HG03066 (cell line): ENCODE data around the gene SIGLEC7.
A peak's percentile ranks its signal among the peaks of the same experiment; 100 is the strongest.

Source experiments
- ATAC-seq: cut with Tn5 transposase; IDR thresholded peaks from one replicate; pipeline ENCODE4 v1.9.1; 2021; ENCODE audit warnings: low read depth; ENCODE audit not compliant: unreplicated experiment

The SIGLEC7 gene

GRCh38 chr19:51142119-51142518 lies at the start of gene SIGLEC7:
Gene SIGLEC7, plus strand, starts transcription at chr19:51142301. Its CDS starts 69 bp downstream, at chr19:51142370.
- ATAC-seq: no peak

DNA sequence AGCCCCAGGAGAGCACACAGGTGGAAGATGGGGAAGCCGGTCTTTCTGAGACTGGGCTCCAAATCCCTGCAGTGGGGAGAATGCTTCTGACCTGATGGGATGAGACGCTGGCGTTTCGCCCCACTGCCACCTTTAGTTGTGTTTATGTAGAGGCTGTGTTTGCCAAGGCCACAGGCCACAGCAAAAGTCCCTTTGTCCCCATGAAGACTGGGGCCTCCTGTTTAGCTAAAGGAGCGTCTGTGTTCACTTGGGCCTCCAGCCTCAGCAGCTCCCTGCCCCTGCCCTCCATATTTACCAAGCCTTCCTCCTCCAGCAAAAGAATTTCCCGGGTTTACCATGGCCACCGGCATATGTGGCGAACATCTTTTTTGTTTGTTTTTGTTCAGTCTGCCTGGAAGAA lies 49.0 kb upstream of the SIGLEC7 start:
- no peak for ATAC-seq

GRCh38 chr19:51093510-51094345 lies 48.4 kb upstream of the SIGLEC7 start:
- ATAC-seq: no peak

GRCh38 chr19:51094696-51095279 lies 47.3 kb upstream of the SIGLEC7 start:
- no peak for ATAC-seq

DNA sequence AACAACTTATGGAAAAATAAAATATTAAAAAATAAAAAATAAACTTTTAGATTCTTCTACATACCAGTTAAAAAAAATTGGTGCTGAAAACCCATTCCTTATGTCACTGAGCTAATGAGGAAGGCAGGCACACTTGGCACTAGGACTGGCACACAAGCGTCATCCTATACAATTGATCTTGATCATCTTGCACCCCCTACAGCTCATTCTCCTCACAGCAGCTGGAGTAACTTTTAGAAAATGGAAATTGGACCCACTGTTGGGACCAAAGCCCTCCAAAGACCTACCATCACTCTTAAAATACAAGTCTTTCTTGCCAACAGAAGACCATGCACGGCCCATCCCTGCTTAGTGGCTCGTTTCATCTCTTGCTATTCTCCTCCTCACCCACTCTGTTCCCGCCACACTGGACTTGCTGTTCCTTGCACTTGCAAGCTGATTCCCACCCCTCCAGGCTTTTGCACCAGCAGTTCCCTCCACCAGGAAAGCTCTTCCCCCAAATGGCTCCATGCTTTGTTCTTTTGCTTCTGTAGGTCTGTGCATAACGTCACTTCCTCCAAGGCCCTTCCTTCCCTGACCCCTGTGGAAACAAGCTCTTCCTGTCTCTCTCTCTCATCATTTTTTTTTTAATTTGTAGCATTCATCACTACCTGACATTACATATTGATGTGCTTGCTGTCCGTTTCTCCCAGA lies 45.5 kb upstream of the SIGLEC7 start:
- ATAC-seq: no peak

GRCh38 chr19:51097166-51097738 lies 44.8 kb upstream of the SIGLEC7 start:
- ATAC-seq: no peak

GRCh38 chr19:51097796-51098195 lies 44.3 kb upstream of the SIGLEC7 start:
- ATAC-seq: no peak

DNA sequence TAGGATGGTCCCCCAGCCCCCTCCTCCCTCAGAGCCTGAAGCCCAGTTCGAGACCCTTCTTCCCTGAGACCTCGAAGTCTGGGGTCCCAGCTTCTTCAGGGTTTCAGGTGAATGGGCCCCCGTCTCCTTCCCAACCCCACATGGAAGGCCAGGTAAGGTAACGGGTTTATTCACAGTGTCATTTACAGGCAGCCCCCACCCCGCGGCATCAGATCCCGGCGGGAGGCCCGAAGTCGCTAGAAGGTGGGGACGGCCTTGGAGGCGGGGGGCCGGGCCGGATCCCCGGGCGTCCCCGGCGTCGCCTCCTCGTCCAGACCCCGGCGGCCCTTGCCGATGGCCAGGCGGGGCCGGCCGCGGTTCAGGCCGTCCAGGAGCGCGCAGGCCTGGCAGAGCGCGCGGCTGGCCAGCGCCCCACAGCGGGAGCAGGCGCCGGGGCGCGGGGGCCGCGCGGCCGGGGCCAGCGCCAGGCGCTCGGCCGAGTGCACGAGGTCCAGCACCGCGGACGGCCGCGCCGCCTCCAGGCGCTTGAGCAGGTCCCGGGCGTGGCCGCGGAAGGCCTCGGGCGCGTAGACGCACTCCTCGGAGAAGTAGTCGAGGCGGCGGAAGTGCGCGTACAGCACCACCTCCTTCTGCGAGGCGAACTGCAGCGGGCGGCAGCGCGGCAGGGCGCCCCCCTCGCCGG lies 43.6 kb upstream of the SIGLEC7 start:
- ATAC-seq: no peak

DNA sequence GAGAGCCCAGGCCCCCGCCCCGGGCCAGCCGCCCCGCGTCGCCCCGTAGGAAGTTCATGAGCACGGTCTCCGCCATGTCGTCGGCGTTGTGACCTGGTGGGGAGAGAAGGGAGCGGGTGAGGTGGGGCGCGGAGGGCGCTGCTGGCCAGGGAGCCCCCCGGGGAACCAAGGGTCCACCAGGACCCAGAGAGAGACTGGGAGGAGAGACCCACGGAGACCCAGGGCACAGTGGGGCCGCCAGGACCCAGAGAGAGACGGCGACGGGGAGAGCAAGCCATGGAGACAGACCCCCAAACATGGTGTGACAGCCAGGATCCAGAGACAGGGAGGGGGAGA lies 43.1 kb upstream of the SIGLEC7 start:
- no peak for ATAC-seq

GRCh38 chr19:51100601-51101000 lies 41.5 kb upstream of the SIGLEC7 start:
- ATAC-seq: no peak

DNA sequence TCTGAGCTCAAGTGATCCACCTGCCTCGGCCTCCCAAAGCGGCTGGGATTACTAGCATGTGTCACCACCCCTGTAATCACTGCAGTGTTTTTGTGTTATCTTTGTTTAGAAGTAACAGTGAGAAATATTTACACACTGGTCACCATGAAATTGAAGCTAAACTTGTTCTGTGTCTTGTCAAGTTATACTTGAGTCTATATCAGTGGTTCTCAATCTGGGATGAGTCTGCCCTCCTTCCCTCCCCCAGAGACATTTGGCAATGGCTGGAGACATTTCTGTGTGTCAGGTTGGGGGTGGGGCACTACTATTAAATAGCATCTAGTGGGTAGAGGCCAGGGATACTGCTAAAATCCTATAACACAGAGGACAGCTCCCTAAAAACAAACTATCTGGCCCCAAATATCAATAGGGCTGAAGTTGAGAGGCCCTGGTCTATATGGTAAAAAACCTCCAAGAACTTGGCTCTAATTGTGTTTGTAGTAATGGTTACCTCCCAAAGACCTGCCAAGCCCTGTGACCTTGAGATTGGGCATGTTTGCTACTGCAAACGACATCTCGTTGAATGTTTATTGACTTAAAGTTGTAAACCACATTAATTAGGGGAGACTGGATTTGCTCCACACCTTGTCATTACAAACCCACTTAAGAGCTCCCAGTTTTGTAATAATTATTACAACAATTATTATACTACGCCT lies 40.8 kb upstream of the SIGLEC7 start:
- no peak for ATAC-seq

- no peak for ATAC-seq
These were observed 39.1 kb upstream of the SIGLEC7 start for GRCh38 chr19:51102991-51103390.

DNA sequence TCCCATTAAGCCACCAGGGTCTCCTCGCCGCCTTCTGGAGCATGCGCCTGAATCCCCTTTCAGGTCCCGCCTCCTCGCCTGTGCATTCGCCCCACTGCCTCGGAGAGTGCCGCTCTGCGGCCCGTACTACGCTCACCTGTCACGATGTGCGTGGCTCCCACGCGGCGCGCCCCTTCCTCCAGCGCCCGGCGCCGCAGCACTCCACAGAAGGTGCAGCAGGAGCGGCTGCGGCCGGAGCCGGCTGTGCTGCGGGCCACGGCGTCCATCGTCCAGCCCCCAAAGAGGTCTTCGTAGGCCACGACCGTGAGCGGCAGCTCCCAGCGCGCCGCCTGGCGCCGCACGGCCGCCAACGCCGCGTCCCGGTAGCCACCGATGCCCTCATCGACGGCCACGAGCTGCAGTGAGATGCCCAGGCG lies 38.2 kb upstream of the SIGLEC7 start:
- ATAC-seq: no peak

DNA sequence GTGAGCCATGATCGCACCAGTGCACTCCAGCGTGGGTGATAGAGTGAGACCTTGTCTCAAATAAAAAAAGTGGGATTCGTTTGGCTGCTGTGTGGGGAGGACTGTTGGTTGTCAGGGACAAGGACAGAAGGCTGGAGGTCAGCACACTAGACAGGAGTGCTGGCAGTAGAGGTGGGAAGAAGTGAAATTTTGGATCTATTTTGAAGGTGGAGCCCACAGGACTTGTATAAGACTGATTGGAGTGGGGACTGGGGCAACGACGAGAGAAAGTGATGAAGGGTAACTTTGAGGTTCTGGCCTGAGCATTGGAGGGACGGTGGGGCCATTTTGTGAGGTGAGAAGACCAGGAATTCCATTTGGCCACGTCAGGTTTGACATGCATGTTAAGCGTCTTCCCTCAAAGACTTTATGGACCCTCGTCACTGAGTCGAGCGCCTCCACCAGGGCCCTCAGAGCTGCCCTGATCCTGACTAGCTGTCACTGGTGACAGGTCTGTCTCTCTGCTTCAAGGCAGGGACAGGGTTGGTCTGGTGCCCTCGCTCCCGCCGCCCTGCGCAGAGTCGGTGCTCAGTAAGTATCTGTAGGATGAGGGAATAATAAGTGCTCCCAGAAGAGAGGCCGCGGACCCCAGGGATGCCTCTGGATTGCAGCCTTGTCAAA lies 34.6 kb upstream of the SIGLEC7 start:
- ATAC-seq: peak; percentile 3

DNA sequence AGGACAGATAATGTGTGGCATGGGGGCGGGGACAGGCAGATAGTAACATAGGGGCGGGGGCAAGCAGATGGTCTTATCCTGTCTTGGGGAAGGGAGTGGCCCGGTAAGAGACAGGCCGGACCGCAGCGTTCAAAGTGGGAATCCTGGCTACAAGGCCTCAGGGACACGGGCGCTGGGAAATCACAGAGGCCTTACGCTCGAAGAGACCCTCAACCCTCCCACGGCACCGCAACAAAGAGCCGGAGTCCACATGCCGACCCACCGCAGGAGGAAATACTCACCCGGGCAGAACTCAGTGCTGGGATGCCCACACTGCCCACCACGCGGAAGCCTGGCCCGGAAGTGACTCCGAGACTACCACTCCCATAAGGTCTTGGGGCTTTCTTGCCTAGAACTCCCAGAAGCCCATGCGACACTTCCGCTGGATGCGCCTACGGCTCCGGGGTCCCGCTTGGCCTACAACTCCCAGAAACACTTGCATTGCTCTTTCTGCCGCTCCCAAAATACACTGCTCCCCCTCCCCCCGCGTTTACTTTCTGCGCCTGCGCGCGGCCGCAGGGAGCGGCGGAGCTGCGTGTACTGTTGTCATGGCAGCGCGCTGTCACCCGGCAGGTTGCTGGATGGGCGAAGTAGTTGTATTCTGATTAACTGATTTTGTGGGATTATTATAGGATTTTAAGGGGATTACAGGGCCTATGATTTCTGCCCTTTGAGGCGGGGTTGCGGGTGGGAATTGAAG lies 33.9 kb upstream of the SIGLEC7 start, which contains the start of gene CTU1:
CTU1 (minus strand) TSS at position 344 of the 739 bp plus-strand sequence. CDS start 3,840 bp downstream, outside the sequence.
- peak; percentile 97 for ATAC-seq

GRCh38 chr19:51108805-51109146 lies 33.3 kb upstream of the SIGLEC7 start:
- peak; percentile 12 for ATAC-seq

DNA sequence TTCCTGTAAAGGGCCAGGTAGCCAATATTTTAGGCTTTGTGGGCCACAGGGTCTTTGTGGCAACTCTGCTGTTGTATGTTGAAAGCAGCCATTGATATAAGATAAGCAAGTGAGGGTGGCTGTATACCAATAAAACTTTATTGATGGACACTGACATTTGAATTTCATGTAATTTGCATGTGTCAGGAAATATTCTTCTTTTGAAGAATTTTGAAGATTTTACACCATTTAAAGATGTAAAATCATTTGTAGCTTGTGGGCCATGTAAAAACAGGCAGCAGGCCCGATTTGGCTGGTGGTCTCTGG lies 31.5 kb upstream of the SIGLEC7 start:
- ATAC-seq: no peak

GRCh38 chr19:51111606-51112005 lies 30.5 kb upstream of the SIGLEC7 start:
- ATAC-seq: no peak

GRCh38 chr19:51114087-51114729 lies 27.9 kb upstream of the SIGLEC7 start:
- no peak for ATAC-seq
